SK-N-MC (cell line): Measurements from ENCODE around the gene CAMSAP1.

Experiments used
- DNase-seq: peaks from one replicate; pipeline ENCODE4 v3.0.0-alpha.2; 2011; ENCODE audit warnings: low read depth, low spot score
- H3K27ac ChIP-seq: fragments of 200-600 bp; sonication (generic); 2 replicates; pipeline ENCODE4 v1.5.1; 2016; ENCODE audit warnings: mixed run types
- H3K36me3 ChIP-seq: fragments of 200-600 bp; sonication (generic); 2 replicates; pipeline ENCODE4 v1.6.1; 2017; ENCODE audit warnings: antibody characterized with exemption, low read length, mixed read lengths; ENCODE audit not compliant: insufficient read depth
- H3K4me3 ChIP-seq: fragments of 200-600 bp; sonication (generic); 2 replicates; pipeline ENCODE4 v1.5.1; 2016
- H3K9ac ChIP-seq: fragments of 200-600 bp; sonication (generic); 2 replicates; pipeline ENCODE4 v1.8.0; 2017; ENCODE audit warnings: mixed run types, mixed read lengths; ENCODE audit not compliant: insufficient read length
- H3K9me3 ChIP-seq: fragments of 200-600 bp; sonication (generic); 2 replicates; pipeline ENCODE4 v1.6.1; 2017; ENCODE audit warnings: low read depth, mild to moderate bottlenecking, antibody characterized with exemption, low read length, moderate library complexity, mixed read lengths
- EZH2 ChIP-seq: fragments of 200-600 bp; sonication (generic); IDR thresholded peaks from one replicate; pipeline ENCODE4 v1.6.1; 2017; ENCODE audit warnings: antibody characterized with exemption
- FOXP2 ChIP-seq: optimal IDR thresholded peaks from 2 replicates; pipeline ENCODE3; 2011; ENCODE audit warnings: mild to moderate bottlenecking, moderate library complexity; ENCODE audit not compliant: insufficient read depth; ENCODE audit errors: extremely low read length, control extremely low read depth
- POLR2AphosphoS5 ChIP-seq: IDR thresholded peaks from 2 replicates; pipeline ENCODE4 v1.6.1; 2012; ENCODE audit warnings: mild to moderate bottlenecking, low read depth, low read length, borderline replicate concordance

The CAMSAP1 gene

DNA sequence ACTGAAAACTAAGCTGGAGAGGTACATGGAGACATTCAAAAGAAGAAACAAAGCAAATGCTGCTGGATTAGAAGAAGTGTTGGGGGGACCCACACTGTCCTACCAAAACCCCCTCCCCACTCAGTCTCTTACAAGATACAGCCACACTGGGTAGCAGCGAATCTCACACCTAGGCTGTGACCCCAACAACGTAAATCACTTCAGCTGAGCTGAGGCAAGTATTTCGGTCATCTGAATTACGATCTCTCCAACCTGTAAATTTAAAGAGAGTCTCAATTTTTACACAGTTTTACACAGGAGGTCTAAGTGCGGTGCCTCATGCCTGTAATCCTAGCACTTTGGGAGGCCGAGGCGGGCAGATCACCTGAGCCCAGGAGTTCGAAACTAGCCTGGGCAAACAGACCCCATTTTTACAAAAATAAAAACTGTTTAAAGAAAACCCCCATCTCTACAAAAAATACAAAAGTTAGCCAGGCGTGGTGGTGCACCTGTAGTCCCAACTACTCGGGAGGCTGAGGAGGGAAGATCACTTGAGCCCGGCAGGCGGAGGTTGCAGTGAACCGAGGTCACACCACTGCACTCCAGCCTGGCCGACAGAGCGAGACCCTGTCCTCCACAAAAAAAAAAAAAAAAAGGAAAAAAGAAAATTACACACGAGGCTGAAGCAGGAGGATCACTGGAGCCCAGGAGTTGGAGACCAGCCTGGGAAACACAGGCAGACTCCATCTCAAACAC lies 3.4 kb downstream of the CAMSAP1 start:
- no peak overlapping the region for H3K4me3 ChIP-seq
- no peak overlapping the region for H3K9ac ChIP-seq
- H3K27ac ChIP-seq, result no peak overlapping the region
- peaks cover 42% of the 10 kb centered on the region; the same call in 1 of the 2 replicates for H3K36me3 ChIP-seq
- DNase-seq, result no peak
- TF ChIP-seq FOXP2 (no peak), POLR2AphosphoS5 (no peak), EZH2 (no peak)
- H3K9me3 ChIP-seq, result peaks cover 3% of the 10 kb centered on the region; the same call in 1 of the 2 replicates

DNA sequence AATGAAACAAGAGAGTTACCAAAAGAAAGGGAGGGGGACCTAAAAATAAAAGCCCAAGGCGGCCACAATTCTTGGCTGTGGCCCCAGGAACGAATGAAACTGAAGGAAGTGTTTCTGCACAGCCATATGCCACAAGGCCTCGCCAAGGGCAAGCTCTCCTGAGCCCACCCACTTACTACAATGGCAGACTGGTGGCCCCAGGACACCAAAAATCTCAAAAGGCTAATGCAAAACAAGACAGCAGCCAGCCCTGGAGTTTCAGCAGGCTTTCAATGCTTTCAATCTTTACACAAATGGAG lies 4.0 kb downstream of the CAMSAP1 start:
- H3K36me3 ChIP-seq, result peaks cover 42% of the 10 kb centered on the region; the same call in 1 of the 2 replicates

GRCh38 chr9:135902655-135903357 lies 4.5 kb downstream of the CAMSAP1 start:
- Histone ChIP-seq H3K36me3 (peaks cover 46% of the 10 kb centered on the region), H3K9ac (no peak overlapping the region)
- TF ChIP-seq EZH2 (no peak), POLR2AphosphoS5 (no peak), FOXP2 (no peak)

More for the DNA sequence above, 4.0 kb downstream of the CAMSAP1 start:
- no peak overlapping the region for H3K27ac ChIP-seq
- no peak overlapping the region for H3K4me3 ChIP-seq
- peaks cover 7% of the 10 kb centered on the region; the same call in 1 of the 2 replicates for H3K9me3 ChIP-seq
- no peak for DNase-seq
- TF ChIP-seq POLR2AphosphoS5, result no peak
- no peak for TF ChIP-seq FOXP2
- TF ChIP-seq EZH2, result no peak
- H3K9ac ChIP-seq, result no peak overlapping the region

DNA sequence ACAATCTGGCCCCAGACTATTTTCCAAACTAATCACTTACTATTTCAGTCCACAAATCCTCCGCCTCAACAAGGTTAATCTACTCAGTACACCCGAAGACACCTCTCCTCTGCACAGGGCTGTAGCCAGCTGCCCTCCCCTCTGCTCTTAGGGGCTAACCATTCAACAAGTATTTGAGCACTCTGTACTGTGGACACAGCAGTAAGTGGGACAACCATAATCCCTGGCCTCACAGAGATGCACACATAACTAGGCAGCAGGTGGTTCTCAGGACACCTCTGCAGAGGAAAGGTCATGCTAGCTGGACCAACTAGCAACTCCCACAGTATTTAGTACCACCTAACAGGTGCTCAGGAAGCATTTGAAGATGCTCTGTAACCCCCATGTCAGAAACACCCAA lies 5.5 kb downstream of the CAMSAP1 start:
- Histone ChIP-seq H3K36me3 (peaks cover 52% of the 10 kb centered on the region), H3K4me3 (no peak overlapping the region), H3K9ac (no peak overlapping the region), H3K27ac (no peak overlapping the region), H3K9me3 (peaks cover 19% of the 10 kb centered on the region; the same call in 1 of the 2 replicates)
- DNase-seq, result no peak
- no peak for TF ChIP-seq POLR2AphosphoS5
- no peak for TF ChIP-seq FOXP2
- TF ChIP-seq EZH2, result no peak

More at GRCh38 chr9:135902655-135903357, 4.5 kb downstream of the CAMSAP1 start:
- Histone ChIP-seq H3K9me3 (peaks cover 12% of the 10 kb centered on the region; the same call in 1 of the 2 replicates), H3K4me3 (no peak overlapping the region), H3K27ac (no peak overlapping the region)
- no peak for DNase-seq

- Histone ChIP-seq H3K27ac (no peak overlapping the region), H3K9ac (no peak overlapping the region), H3K36me3 (peaks cover 52% of the 10 kb centered on the region), H3K4me3 (no peak overlapping the region), H3K9me3 (peaks cover 19% of the 10 kb centered on the region; the same call in 1 of the 2 replicates)
- no peak for DNase-seq
- no peak for TF ChIP-seq EZH2
- TF ChIP-seq POLR2AphosphoS5, result no peak
- no peak for TF ChIP-seq FOXP2
Measured at GRCh38 chr9:135901031-135901758, 6.2 kb downstream of the CAMSAP1 start.

GRCh38 chr9:135898634-135899407 lies 8.5 kb downstream of the CAMSAP1 start:
- TF ChIP-seq EZH2 (no peak), POLR2AphosphoS5 (peak; percentile 27; the same call in 1 of the 2 replicates)
- Histone ChIP-seq H3K9me3 (peaks cover 23% of the 10 kb centered on the region; the same call in 1 of the 2 replicates), H3K4me3 (no peak overlapping the region), H3K9ac (no peak overlapping the region), H3K27ac (peak overlapping the region; percentile 81), H3K36me3 (peaks cover 37% of the 10 kb centered on the region)
- DNase-seq, result peak; percentile 57

- peaks cover 23% of the 10 kb centered on the region; the same call in 1 of the 2 replicates for H3K9me3 ChIP-seq
- no peak overlapping the region for H3K4me3 ChIP-seq
- TF ChIP-seq EZH2, result no peak
- no peak for TF ChIP-seq POLR2AphosphoS5
- no peak for TF ChIP-seq FOXP2
- no peak for DNase-seq
- no peak overlapping the region for H3K27ac ChIP-seq
- peaks cover 17% of the 10 kb centered on the region for H3K36me3 ChIP-seq
- H3K9ac ChIP-seq, result no peak overlapping the region
Measured at GRCh38 chr9:135896626-135897025, 10.7 kb downstream of the CAMSAP1 start.

GRCh38 chr9:135896205-135896604 lies 11.1 kb downstream of the CAMSAP1 start:
- Histone ChIP-seq H3K36me3 (peaks cover 13% of the 10 kb centered on the region), H3K9me3 (peaks cover 23% of the 10 kb centered on the region; the same call in 1 of the 2 replicates), H3K9ac (no peak overlapping the region), H3K27ac (no peak overlapping the region), H3K4me3 (no peak overlapping the region)
- no peak for DNase-seq
- TF ChIP-seq EZH2 (no peak), POLR2AphosphoS5 (no peak), FOXP2 (no peak)
